ENCODE data around the gene ID3.

Gene ID3

DNA sequence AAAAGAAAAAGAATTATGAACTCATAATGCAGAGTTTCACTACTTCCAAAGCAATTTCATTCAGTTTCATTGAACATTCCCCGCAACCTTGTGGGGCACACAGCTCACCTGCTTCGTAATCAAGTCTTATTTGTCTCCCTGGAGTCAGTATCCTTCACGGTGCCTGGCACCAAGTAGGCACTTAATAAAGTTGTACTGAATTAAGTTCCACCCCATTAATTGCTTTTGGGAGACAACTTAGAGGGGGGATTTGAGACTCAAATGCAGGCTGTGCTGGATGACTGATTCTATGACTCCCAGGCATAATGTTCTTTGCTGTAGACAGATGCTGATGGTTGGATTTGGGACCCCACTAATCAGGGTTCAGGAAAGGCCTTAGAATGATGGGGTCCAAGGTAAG, 6.5 kb upstream of the ID3 start:
- no peak overlapping the region for H3K18ac ChIP-seq (ENCODE audit: low read length)
- H3K27ac ChIP-seq (ENCODE audit: low read depth, low read length), result no peak overlapping the region
- no peak overlapping the region for H4K5ac ChIP-seq (ENCODE audit: low read length)
- H3K79me2 ChIP-seq (ENCODE audit: control insufficient read depth, insufficient read depth, low read length), result no peaks in the 10 kb centered on the region
- H3K23ac ChIP-seq (ENCODE audit: low read length), result no peak overlapping the region
- H3K36me3 ChIP-seq (ENCODE audit: control insufficient read depth, insufficient read depth, low read length), result no peaks in the 10 kb centered on the region
- H2BK5ac ChIP-seq (ENCODE audit: low read length), result no peak overlapping the region
- H3K9ac ChIP-seq (ENCODE audit: low read length), result no peak overlapping the region
- H2BK120ac ChIP-seq (ENCODE audit: low read depth, low read length), result no peak overlapping the region
- no peaks in the 10 kb centered on the region for H3K27me3 ChIP-seq (ENCODE audit: insufficient read depth, low read length, poor library complexity)
- H2BK15ac ChIP-seq (replicated peaks; ENCODE audit: low read depth), result no peak overlapping the region
- H3K79me1 ChIP-seq (ENCODE audit: low read length), result peaks cover 2% of the 10 kb centered on the region
- H3K4ac ChIP-seq (ENCODE audit: low read depth, low read length), result no peak overlapping the region
- H2AK5ac ChIP-seq (ENCODE audit: low read length), result peak overlapping the region; percentile 30
- no peak overlapping the region for H4K8ac ChIP-seq (ENCODE audit: low read depth, low read length)
- no CpG with 5 or more reads among the region's 3 CpGs for WGBS (ENCODE audit: extremely low coverage, insufficient coverage, low lambda C conversion rate)
- H3K4me1 ChIP-seq (ENCODE audit: control insufficient read depth, low read depth, low read length), result peaks cover 19% of the 10 kb centered on the region
- no peak overlapping the region for H3K4me2 ChIP-seq (ENCODE audit: low read length)
- no peak overlapping the region for H3K4me3 ChIP-seq (ENCODE audit: low read length)
- no peak for DNase-seq
- H3K56ac ChIP-seq (ENCODE audit: low read length), result peak overlapping the region; percentile 57

DNA sequence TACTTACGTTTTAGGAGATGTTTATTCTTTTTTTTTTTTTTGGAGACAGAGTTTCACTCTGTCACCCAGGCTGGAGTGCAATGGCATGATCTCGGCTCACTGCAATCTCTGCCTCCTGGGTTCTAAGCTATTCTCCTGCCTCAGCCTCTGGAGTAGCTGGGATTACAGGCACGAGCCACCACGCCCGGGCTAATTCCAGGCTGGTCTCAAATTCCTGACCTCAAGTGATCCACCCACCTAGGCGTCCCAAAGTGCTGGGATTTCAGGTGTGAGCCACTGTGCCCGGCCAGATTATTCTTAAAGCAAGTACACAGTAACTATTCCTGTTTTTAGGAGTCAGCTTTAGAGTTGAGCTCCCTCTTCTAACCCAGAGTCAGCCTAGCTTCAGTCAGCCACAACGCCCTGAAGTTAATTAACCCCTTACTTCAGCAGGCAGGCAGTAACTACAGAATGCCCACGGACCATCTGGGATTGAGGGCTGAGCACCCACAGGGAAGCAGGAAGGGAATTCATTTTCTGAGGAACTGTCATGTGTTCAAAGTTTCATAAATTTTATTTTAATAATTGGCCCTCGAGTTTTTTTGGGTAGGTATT, 5.3 kb upstream of the ID3 start:
- Histone ChIP-seq H3K36me3 (ENCODE audit: control insufficient read depth, insufficient read depth, low read length) (no peaks in the 10 kb centered on the region), H3K23ac (ENCODE audit: low read length) (no peak overlapping the region), H4K5ac (ENCODE audit: low read length) (no peak overlapping the region), H3K79me2 (ENCODE audit: control insufficient read depth, insufficient read depth, low read length) (no peaks in the 10 kb centered on the region), H3K27ac (ENCODE audit: low read depth, low read length) (no peak overlapping the region), H3K4me3 (ENCODE audit: low read length) (no peak overlapping the region), H3K27me3 (ENCODE audit: insufficient read depth, low read length, poor library complexity) (no peaks in the 10 kb centered on the region), H3K4me1 (ENCODE audit: control insufficient read depth, low read depth, low read length) (peaks cover 19% of the 10 kb centered on the region), H2BK120ac (ENCODE audit: low read depth, low read length) (no peak overlapping the region), H3K56ac (ENCODE audit: low read length) (peak overlapping the region; percentile 72), H2BK15ac (replicated peaks; ENCODE audit: low read depth) (no peak overlapping the region), H3K4me2 (ENCODE audit: low read length) (no peak overlapping the region), H3K4ac (ENCODE audit: low read depth, low read length) (peak overlapping the region; percentile 24), H3K9ac (ENCODE audit: low read length) (peak overlapping the region; percentile 44), H2AK5ac (ENCODE audit: low read length) (no peak overlapping the region), H4K8ac (ENCODE audit: low read depth, low read length) (no peak overlapping the region), H3K79me1 (ENCODE audit: low read length) (peaks cover 2% of the 10 kb centered on the region), H2BK5ac (ENCODE audit: low read length) (peak overlapping the region; percentile 23), H3K18ac (ENCODE audit: low read length) (no peak overlapping the region)
- no CpG with 5 or more reads among the region's 10 CpGs for WGBS (ENCODE audit: extremely low coverage, insufficient coverage, low lambda C conversion rate)
- DNase-seq, result peak; percentile 78

DNA sequence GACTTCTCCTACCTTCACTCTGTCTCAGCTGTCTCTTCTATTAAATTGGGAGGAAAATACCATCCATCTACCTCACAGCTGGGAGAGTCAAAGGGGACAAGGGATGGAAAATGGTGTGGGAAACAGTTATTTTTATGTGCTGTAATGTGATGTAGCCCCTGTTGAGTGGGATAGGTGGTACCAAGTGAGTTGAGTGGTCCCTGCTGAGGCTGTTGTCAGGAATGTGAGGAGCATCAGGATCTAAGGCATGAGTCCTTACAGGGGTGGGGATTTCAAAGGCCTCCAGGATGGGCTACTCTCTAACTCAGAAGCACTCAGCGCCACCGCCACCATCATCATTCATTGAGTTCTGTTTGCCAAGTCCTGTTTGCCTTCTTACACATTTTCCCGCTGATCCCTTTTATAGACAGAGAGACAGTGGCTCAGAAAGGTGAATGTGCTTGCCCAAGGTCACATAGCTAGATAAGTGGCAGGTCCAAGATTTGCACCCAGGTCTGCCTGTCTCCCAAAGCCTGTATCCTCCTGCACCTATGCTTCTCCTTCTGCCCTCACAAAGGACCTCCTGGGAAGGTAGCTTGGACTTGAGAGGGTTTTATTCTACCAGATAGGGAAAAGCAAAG, 4.6 kb upstream of the ID3 start:
- H2BK5ac ChIP-seq (ENCODE audit: low read length), result peak overlapping the region; percentile 52
- H3K4me1 ChIP-seq (ENCODE audit: control insufficient read depth, low read depth, low read length), result peaks cover 19% of the 10 kb centered on the region
- peaks cover 2% of the 10 kb centered on the region for H3K79me1 ChIP-seq (ENCODE audit: low read length)
- H2BK15ac ChIP-seq (replicated peaks; ENCODE audit: low read depth), result no peak overlapping the region
- H4K8ac ChIP-seq (ENCODE audit: low read depth, low read length), result no peak overlapping the region
- H3K23ac ChIP-seq (ENCODE audit: low read length), result peak overlapping the region; percentile 59
- no peak for DNase-seq
- peak overlapping the region; percentile 22 for H3K27ac ChIP-seq (ENCODE audit: low read depth, low read length)
- H3K27me3 ChIP-seq (ENCODE audit: insufficient read depth, low read length, poor library complexity), result no peaks in the 10 kb centered on the region
- peak overlapping the region; percentile 31 for H3K9ac ChIP-seq (ENCODE audit: low read length)
- WGBS (ENCODE audit: extremely low coverage, insufficient coverage, low lambda C conversion rate), result no CpG with 5 or more reads among the region's 3 CpGs
- no peaks in the 10 kb centered on the region for H3K36me3 ChIP-seq (ENCODE audit: control insufficient read depth, insufficient read depth, low read length)
- H3K4me3 ChIP-seq (ENCODE audit: low read length), result no peak overlapping the region
- peak overlapping the region; percentile 5 for H4K5ac ChIP-seq (ENCODE audit: low read length)
- peaks cover 4% of the 10 kb centered on the region for H3K79me2 ChIP-seq (ENCODE audit: control insufficient read depth, insufficient read depth, low read length)
- peak overlapping the region; percentile 99 for H2AK5ac ChIP-seq (ENCODE audit: low read length)
- no peak overlapping the region for H3K4me2 ChIP-seq (ENCODE audit: low read length)
- peak overlapping the region; percentile 17 for H3K4ac ChIP-seq (ENCODE audit: low read depth, low read length)
- H3K56ac ChIP-seq (ENCODE audit: low read length), result peak overlapping the region; percentile 72
- H2BK120ac ChIP-seq (ENCODE audit: low read depth, low read length), result peak overlapping the region; percentile 52
- peak overlapping the region; percentile 7 for H3K18ac ChIP-seq (ENCODE audit: low read length)

DNA sequence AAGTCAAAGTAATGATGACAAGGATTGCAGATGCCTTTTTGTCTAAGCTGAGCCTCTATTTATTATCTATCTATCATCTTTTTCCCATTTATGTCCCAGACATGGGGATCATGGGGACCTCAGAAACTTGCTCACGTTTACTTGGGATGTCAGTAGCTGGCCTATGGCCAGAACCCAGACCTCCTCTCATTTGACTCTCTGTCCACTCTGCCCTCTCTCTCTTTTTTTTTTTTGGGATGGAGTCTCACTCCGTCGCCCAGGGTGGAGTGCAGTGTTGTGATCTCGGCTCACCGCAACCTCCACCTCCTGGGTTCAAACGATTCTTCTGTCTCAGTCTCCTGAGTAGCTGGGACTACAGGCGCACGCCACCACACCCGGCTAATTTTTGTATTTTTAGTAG, 3.7 kb upstream of the ID3 start:
- no peak overlapping the region for H3K4me3 ChIP-seq (ENCODE audit: low read length)
- H2BK5ac ChIP-seq (ENCODE audit: low read length), result peak overlapping the region; percentile 78
- H3K4me1 ChIP-seq (ENCODE audit: control insufficient read depth, low read depth, low read length), result peaks cover 17% of the 10 kb centered on the region
- peaks cover 3% of the 10 kb centered on the region for H3K36me3 ChIP-seq (ENCODE audit: control insufficient read depth, insufficient read depth, low read length)
- H3K56ac ChIP-seq (ENCODE audit: low read length), result peak overlapping the region; percentile 62
- peak overlapping the region; percentile 40 for H3K9ac ChIP-seq (ENCODE audit: low read length)
- no peak for DNase-seq
- H3K23ac ChIP-seq (ENCODE audit: low read length), result no peak overlapping the region
- H3K79me1 ChIP-seq (ENCODE audit: low read length), result peaks cover 2% of the 10 kb centered on the region
- peaks cover 13% of the 10 kb centered on the region for H3K79me2 ChIP-seq (ENCODE audit: control insufficient read depth, insufficient read depth, low read length)
- H3K4me2 ChIP-seq (ENCODE audit: low read length), result no peak overlapping the region
- no peak overlapping the region for H2BK15ac ChIP-seq (replicated peaks; ENCODE audit: low read depth)
- no CpG with 5 or more reads among the region's 9 CpGs for WGBS (ENCODE audit: extremely low coverage, insufficient coverage, low lambda C conversion rate)
- H3K27me3 ChIP-seq (ENCODE audit: insufficient read depth, low read length, poor library complexity), result no peaks in the 10 kb centered on the region
- no peak overlapping the region for H3K27ac ChIP-seq (ENCODE audit: low read depth, low read length)
- H3K18ac ChIP-seq (ENCODE audit: low read length), result peak overlapping the region; percentile 65
- H3K4ac ChIP-seq (ENCODE audit: low read depth, low read length), result peak overlapping the region; percentile 76
- H2BK120ac ChIP-seq (ENCODE audit: low read depth, low read length), result peak overlapping the region; percentile 78
- no peak overlapping the region for H4K8ac ChIP-seq (ENCODE audit: low read depth, low read length)
- H4K5ac ChIP-seq (ENCODE audit: low read length), result no peak overlapping the region
- H2AK5ac ChIP-seq (ENCODE audit: low read length), result peak overlapping the region; percentile 43

DNA sequence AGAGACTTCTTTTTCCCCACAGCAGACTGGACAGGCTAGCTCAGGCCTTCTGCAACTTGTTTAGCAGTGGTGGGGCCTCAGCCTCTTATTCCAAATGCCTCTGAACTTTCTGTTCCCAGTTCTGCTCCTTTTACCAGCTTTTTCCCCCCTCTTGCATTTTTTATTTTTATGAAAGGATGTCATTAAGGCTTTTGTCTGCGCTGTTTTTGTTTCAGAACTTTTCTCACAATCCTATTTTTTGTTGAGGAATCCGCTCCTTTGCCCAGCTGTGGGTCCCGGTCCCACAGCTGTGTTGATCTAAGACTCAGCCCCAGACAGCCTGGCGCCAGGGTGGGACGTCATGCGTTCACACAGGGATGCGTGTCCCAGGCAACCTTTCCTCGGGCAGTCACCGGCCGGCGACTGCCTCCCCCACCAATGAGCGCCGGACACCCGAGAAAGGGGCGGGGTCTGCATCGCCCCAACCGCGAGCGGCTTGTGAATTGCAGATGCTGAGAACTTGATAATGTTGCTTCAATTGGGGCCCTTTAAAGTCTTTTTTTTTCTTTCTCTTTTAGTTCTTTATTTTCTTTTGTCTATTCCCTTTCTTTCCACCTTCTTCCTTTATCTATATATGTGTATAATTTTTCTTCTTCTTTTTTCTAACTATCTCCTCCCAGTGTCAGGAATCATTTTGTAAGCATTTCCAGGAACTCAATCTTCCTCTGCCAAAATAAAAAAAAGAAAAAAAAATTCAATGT, 3.0 kb upstream of the ID3 start:
- Histone ChIP-seq H3K36me3 (ENCODE audit: control insufficient read depth, insufficient read depth, low read length) (peaks cover 3% of the 10 kb centered on the region), H4K5ac (ENCODE audit: low read length) (no peak overlapping the region)

More for the DNA sequence above, 3.0 kb upstream of the ID3 start:
- Histone ChIP-seq H4K8ac (ENCODE audit: low read depth, low read length) (no peak overlapping the region), H2BK15ac (replicated peaks; ENCODE audit: low read depth) (no peak overlapping the region), H3K4me1 (ENCODE audit: control insufficient read depth, low read depth, low read length) (peaks cover 17% of the 10 kb centered on the region), H3K23ac (ENCODE audit: low read length) (no peak overlapping the region), H2BK120ac (ENCODE audit: low read depth, low read length) (peak overlapping the region; percentile 65), H3K27ac (ENCODE audit: low read depth, low read length) (peak overlapping the region; percentile 91), H3K79me1 (ENCODE audit: low read length) (peaks cover 2% of the 10 kb centered on the region), H3K4me3 (ENCODE audit: low read length) (no peak overlapping the region), H3K9ac (ENCODE audit: low read length) (peak overlapping the region; percentile 53), H3K56ac (ENCODE audit: low read length) (peak overlapping the region; percentile 83), H2BK5ac (ENCODE audit: low read length) (peak overlapping the region; percentile 89), H3K27me3 (ENCODE audit: insufficient read depth, low read length, poor library complexity) (no peaks in the 10 kb centered on the region), H3K4me2 (ENCODE audit: low read length) (peak overlapping the region; percentile 21), H3K79me2 (ENCODE audit: control insufficient read depth, insufficient read depth, low read length) (peaks cover 19% of the 10 kb centered on the region), H3K18ac (ENCODE audit: low read length) (peak overlapping the region; percentile 80), H3K4ac (ENCODE audit: low read depth, low read length) (peak overlapping the region; percentile 81), H2AK5ac (ENCODE audit: low read length) (no peak overlapping the region)
- no CpG with 5 or more reads among the region's 19 CpGs for whole genome bisulfite sequencing (ENCODE audit: extremely low coverage, insufficient coverage, low lambda C conversion rate)
- DNase-seq, result peak; percentile 99
